GM12865 (cell line): ENCODE measurements around the gene PER2.
"Not testable (repeated sequence)": the region's sequence is repeated elsewhere in the genome, so short reads cannot be mapped to it uniquely, and the experiment has no call there.

Experiments
- DNase-seq: peaks from one replicate; pipeline ENCODE4 v3.0.0; 2010; ENCODE audit warnings: low read depth
- H3K4me3 ChIP-seq: 2 replicates; pipeline ENCODE4 v1.5.1; 2011; ENCODE audit warnings: mild to moderate bottlenecking, low read depth, low read length, control low read depth
- CTCF ChIP-seq: IDR thresholded peaks from 2 replicates; pipeline ENCODE4 v1.5.1; 2011; ENCODE audit warnings: low read length, control low read depth, low read depth, inconsistent platforms; ENCODE audit not compliant: insufficient read depth; ENCODE audit errors: missing control alignments

Gene PER2

GRCh38 chr2:238287737-238288649 is at the start of gene PER2:
TSS of gene PER2 (minus strand) at chr2:238288610. CDS start at chr2:238277936, 10,674 bp downstream.
- TF ChIP-seq CTCF: peak; percentile 2
- H3K4me3 ChIP-seq: peak within 1 kb of the TSS; percentile 95
- DNase-seq: peak; percentile 54

GRCh38 chr2:238337846-238338245 is 49.4 kb upstream of the PER2 start:
- no peak overlapping the region for H3K4me3 ChIP-seq
- no peak for DNase-seq
- no peak for TF ChIP-seq CTCF

- no peak overlapping the region for H3K4me3 ChIP-seq
- DNase-seq: no peak
- TF ChIP-seq CTCF: no peak
Observed at GRCh38 chr2:238336793-238337444, 48.5 kb upstream of the PER2 start.

DNA sequence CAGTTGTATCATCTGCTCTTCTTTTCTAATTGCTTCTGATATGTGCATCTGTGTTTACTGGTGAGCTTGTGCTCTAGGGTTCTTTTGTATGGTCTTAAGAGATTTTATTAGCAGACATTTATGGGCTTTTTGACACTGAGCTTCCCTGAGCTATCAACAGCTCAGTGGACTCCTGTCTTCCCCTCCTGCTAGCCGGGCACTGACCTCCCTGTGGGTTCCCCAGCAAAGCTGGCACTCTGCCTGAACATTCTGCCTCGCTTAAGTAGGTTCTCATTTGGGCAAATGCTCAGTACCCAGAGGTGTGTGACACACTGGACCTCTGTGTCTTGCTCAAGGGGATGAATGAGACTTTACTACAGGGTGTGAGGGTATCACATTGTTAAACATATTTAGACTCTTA is 47.7 kb upstream of the PER2 start:
- no peak for TF ChIP-seq CTCF
- no peak for DNase-seq
- H3K4me3 ChIP-seq: no peak overlapping the region

GRCh38 chr2:238335591-238335990 is 47.2 kb upstream of the PER2 start:
- DNase-seq, H3K4me3 ChIP-seq: not testable (repeated sequence)

DNA sequence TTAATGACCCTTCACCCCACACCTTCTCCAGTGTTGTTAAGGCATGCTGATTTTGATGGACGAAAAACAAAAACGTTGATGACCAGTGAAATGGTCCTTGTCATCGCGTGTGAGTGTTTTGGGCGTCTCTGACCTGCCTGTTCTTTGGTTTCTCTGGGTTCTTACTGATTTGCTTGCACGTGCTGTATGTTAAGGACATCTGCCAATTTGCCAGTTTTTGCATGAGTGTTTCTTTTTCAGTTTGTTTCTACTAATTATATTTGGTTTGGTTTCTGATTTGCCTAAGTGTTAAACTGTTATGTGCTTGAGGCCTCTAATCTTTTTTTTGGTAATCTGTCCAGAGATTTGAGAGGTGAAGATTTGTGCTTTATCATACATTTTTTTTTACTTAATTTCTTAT is 46.5 kb upstream of the PER2 start:
- TF ChIP-seq CTCF: no peak
- DNase-seq: no peak
- H3K4me3 ChIP-seq: no peak overlapping the region

GRCh38 chr2:238331916-238332315 is 43.5 kb upstream of the PER2 start:
- no peak for TF ChIP-seq CTCF
- H3K4me3 ChIP-seq: no peak overlapping the region
- no peak for DNase-seq
